HepG2 (cell line): ENCODE measurements around the gene NDRG3. TPM values are rescaled to one million over a fixed set of nuclear protein-coding genes. Genes with fewer than 3 reads are reported as not detected.

Experiments used
- CBX2 ChIP-seq, 2 experiments: fragments of 200-600 bp in 1 of 2; sonication (generic); formaldehyde crosslinking in 1 of 2; IDR thresholded peaks; 2 replicates each; pipeline versions ENCODE4 v1.7.0 to v1.8.1; 2018 to 2022; ENCODE audit warnings: low read depth in 2 of 2, low read length in 1 of 2, mild to moderate bottlenecking in 1 of 2, missing genetic modification reagents in 1 of 2
- ELF1 ChIP-seq: sonication (generic); formaldehyde crosslinking; IDR thresholded peaks from 2 replicates; pipeline ENCODE4 v1.4.0; 2020; ENCODE audit warnings: missing genetic modification reagents
- MAF1 ChIP-seq: sonication (generic); formaldehyde crosslinking; IDR thresholded peaks from 2 replicates; pipeline ENCODE4 v1.5.0; 2020; ENCODE audit warnings: missing genetic modification reagents, borderline replicate concordance
- MED8 ChIP-seq: sonication (generic); formaldehyde crosslinking; IDR thresholded peaks from 2 replicates; pipeline ENCODE4 v1.8.1; 2023; ENCODE audit warnings: mild to moderate bottlenecking, missing genetic modification reagents; ENCODE audit not compliant: insufficient replicate concordance
- NFE2L1 ChIP-seq: sonication (generic); formaldehyde crosslinking; IDR thresholded peaks from 2 replicates; pipeline ENCODE4 v1.4.0; 2020; ENCODE audit warnings: missing genetic modification reagents, mild to moderate bottlenecking, borderline replicate concordance
- PAF1 ChIP-seq: IDR thresholded peaks from 2 replicates; pipeline ENCODE4 v1.6.1; 2016; ENCODE audit warnings: missing genetic modification reagents, missing compliant biosample characterization
- PLRG1 ChIP-seq: fragments of 450-650 bp; conservative IDR thresholded peaks from 2 replicates; pipeline ENCODE4 v1.6.1; 2016
- TBP ChIP-seq: sonication (generic); formaldehyde crosslinking; IDR thresholded peaks from 2 replicates; pipeline ENCODE4 v1.5.0; 2020; ENCODE audit warnings: missing genetic modification reagents
- ZC3H4 ChIP-seq: sonication (generic); formaldehyde crosslinking; IDR thresholded peaks from 2 replicates; pipeline ENCODE4 v1.4.0; 2020; ENCODE audit warnings: missing genetic modification reagents, borderline replicate concordance
- ZNF124 ChIP-seq: sonication (generic); formaldehyde crosslinking; IDR thresholded peaks from 2 replicates; pipeline ENCODE4 v1.4.0; 2020; ENCODE audit warnings: missing genetic modification reagents
- ZNF335 ChIP-seq: sonication (generic); formaldehyde crosslinking; IDR thresholded peaks from 2 replicates; pipeline ENCODE4 v1.4.0; 2020; ENCODE audit warnings: missing genetic modification reagents
- ZNF383 ChIP-seq: sonication (generic); formaldehyde crosslinking; IDR thresholded peaks from 2 replicates; pipeline ENCODE4 v1.4.0; 2020; ENCODE audit warnings: missing genetic modification reagents, mild to moderate bottlenecking, borderline replicate concordance
- ZNF44 ChIP-seq: sonication (generic); formaldehyde crosslinking; IDR thresholded peaks from 2 replicates; pipeline ENCODE4 v1.5.1; 2020; ENCODE audit warnings: mild to moderate bottlenecking, missing genetic modification reagents
- ZNF607 ChIP-seq: sonication (generic); formaldehyde crosslinking; IDR thresholded peaks from 2 replicates; pipeline ENCODE4 v1.5.1; 2020; ENCODE audit warnings: missing genetic modification reagents, mild to moderate bottlenecking, borderline replicate concordance
- polyA plus RNA-seq, 8 experiments: library from polyadenylated mRNA; depleted of rRNA in 3 of 8; stranded (reverse) in 7 of 8; unstranded in 1 of 8; fragments of >200 nt; fragmentation: Illumina TruSeq in 4 of 8; extraction: Trizol in 4 of 8; gene quantifications; 2 replicates each; pipeline versions ENCODE4 v1.2.1 to v1.2.3, GENCODE V29; 2011 to 2016; ENCODE audit warnings: low read depth in 4 of 8, missing spikeins in 1 of 8, mixed read lengths in 1 of 8; ENCODE audit not compliant: insufficient read depth in 1 of 8
- total RNA-seq, 5 experiments: library from RNA; depleted of rRNA; stranded (reverse); fragments of >200 nt; fragmentation: Illumina TruSeq; extraction: Trizol; gene quantifications; 2 replicates each; pipeline ENCODE4 v1.2.3, GENCODE V29; 2016; ENCODE audit warnings: low read depth in 1 of 5
- TF ChIP-seq, protein P1 (sequence below): sonication (generic); formaldehyde crosslinking; IDR thresholded peaks from 2 replicates; pipeline ENCODE4 v1.5.0; 2020; ENCODE audit warnings: missing genetic modification reagents, mild to moderate bottlenecking, borderline replicate concordance
- TF ChIP-seq, protein P2 (sequence below): sonication (generic); formaldehyde crosslinking; IDR thresholded peaks from 2 replicates; pipeline ENCODE4 v1.8.0; 2022; ENCODE audit warnings: mild to moderate bottlenecking, missing genetic modification reagents, moderate library complexity
- TF ChIP-seq, protein P3 (sequence below): sonication (generic); formaldehyde crosslinking; IDR thresholded peaks from 2 replicates; pipeline ENCODE4 v1.8.1; 2023; ENCODE audit warnings: missing genetic modification reagents, mild to moderate bottlenecking, borderline replicate concordance
- TF ChIP-seq, protein P4 (sequence below): sonication (generic); formaldehyde crosslinking; IDR thresholded peaks from 2 replicates; pipeline ENCODE4 v1.4.0; 2020; ENCODE audit warnings: missing genetic modification reagents, mild to moderate bottlenecking, borderline replicate concordance
- TF ChIP-seq, protein P5 (sequence below): sonication (generic); formaldehyde crosslinking; IDR thresholded peaks from 2 replicates; pipeline ENCODE4 v1.8.0; 2022; ENCODE audit warnings: mild to moderate bottlenecking, missing genetic modification reagents
- TF ChIP-seq, protein P6 (sequence below): sonication (generic); formaldehyde crosslinking; IDR thresholded peaks from 2 replicates; pipeline ENCODE4 v1.4.0; 2020; ENCODE audit warnings: missing genetic modification reagents

Gene NDRG3
- total and polyA plus RNA-seq, 2 of the 13 experiments (the other 11 are each of a cell fraction or from before 2014, with no cell fraction given): 36.0 to 40.5 TPM

DNA sequence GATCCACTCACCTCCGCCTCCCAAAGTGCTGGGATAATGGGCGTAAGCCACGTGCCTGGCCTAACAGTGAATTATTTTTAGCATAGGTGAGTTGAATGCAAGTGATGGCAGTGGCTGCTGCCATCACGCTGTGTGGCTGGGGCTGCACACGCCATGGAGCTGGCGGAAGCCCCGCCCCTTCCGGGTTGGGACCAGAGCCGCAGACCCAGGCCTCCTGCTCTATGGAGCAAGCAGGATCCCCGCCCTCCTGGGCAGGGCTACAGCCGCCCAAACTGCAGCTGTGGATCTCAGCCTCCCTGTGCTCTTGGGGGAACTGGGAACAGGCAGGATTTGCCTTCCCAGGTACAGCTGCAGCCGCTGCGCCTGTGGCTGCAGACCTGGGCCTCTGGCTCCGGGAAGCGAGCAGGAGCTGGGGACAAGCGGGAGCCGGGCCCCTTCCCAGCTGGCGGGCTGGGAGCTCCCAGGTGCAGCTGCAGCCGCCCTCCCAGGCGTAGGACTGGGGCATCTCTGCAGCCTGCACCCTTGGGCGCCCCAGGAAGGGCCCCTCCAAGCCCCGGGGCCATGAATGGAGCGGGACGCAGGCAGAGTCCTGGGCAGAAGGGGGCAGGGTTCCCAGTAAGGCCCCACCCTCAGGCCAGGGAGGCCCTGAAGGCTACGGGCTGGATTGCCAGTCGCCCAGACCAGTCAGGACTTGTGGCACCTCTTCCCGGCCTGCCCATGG lies 69.0 kb downstream of the NDRG3 start (continued):
- TF ChIP-seq PLRG1: no peak
- TF ChIP-seq, protein P1, sequence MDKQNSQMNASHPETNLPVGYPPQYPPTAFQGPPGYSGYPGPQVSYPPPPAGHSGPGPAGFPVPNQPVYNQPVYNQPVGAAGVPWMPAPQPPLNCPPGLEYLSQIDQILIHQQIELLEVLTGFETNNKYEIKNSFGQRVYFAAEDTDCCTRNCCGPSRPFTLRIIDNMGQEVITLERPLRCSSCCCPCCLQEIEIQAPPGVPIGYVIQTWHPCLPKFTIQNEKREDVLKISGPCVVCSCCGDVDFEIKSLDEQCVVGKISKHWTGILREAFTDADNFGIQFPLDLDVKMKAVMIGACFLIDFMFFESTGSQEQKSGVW: no peak
- no peak for TF ChIP-seq PAF1 (CRISPR knock-in tag)
- TF ChIP-seq ELF1: peak; percentile 70
- TF ChIP-seq, protein P2, sequence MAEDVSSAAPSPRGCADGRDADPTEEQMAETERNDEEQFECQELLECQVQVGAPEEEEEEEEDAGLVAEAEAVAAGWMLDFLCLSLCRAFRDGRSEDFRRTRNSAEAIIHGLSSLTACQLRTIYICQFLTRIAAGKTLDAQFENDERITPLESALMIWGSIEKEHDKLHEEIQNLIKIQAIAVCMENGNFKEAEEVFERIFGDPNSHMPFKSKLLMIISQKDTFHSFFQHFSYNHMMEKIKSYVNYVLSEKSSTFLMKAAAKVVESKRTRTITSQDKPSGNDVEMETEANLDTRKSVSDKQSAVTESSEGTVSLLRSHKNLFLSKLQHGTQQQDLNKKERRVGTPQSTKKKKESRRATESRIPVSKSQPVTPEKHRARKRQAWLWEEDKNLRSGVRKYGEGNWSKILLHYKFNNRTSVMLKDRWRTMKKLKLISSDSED (CRISPR knock-in tag): no peak
- TF ChIP-seq TBP (CRISPR knock-in tag): no peak
- TF ChIP-seq CBX2 (IDR thresholded peaks at IDR 0.05; ENCODE audit: low read depth, low read length): no peak
- no peak for TF ChIP-seq CBX2 (CRISPR knock-in tag; IDR thresholded peaks at IDR 0.05; ENCODE audit: low read depth)
- no peak for TF ChIP-seq ZNF607 (CRISPR knock-in tag)
- TF ChIP-seq ZNF124 (CRISPR knock-in tag): no peak
- no peak for TF ChIP-seq MAF1 (CRISPR knock-in tag)
- no peak for TF ChIP-seq NFE2L1
- 0 out of 2 replicates have a peak, but pooled peaks have one; percentile 63 for TF ChIP-seq ZC3H4
- no peak for TF ChIP-seq MED8 (CRISPR knock-in tag)
- TF ChIP-seq ZNF335 (CRISPR knock-in tag): peak; percentile 98
- TF ChIP-seq ZNF44 (CRISPR knock-in tag): no peak
- TF ChIP-seq, protein P3, sequence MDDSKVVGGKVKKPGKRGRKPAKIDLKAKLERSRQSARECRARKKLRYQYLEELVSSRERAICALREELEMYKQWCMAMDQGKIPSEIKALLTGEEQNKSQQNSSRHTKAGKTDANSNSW (CRISPR knock-in tag): 0 out of 2 replicates have a peak, but pooled peaks have one; percentile 20
- TF ChIP-seq ZNF383 (CRISPR knock-in tag): no peak
- TF ChIP-seq, protein P4, sequence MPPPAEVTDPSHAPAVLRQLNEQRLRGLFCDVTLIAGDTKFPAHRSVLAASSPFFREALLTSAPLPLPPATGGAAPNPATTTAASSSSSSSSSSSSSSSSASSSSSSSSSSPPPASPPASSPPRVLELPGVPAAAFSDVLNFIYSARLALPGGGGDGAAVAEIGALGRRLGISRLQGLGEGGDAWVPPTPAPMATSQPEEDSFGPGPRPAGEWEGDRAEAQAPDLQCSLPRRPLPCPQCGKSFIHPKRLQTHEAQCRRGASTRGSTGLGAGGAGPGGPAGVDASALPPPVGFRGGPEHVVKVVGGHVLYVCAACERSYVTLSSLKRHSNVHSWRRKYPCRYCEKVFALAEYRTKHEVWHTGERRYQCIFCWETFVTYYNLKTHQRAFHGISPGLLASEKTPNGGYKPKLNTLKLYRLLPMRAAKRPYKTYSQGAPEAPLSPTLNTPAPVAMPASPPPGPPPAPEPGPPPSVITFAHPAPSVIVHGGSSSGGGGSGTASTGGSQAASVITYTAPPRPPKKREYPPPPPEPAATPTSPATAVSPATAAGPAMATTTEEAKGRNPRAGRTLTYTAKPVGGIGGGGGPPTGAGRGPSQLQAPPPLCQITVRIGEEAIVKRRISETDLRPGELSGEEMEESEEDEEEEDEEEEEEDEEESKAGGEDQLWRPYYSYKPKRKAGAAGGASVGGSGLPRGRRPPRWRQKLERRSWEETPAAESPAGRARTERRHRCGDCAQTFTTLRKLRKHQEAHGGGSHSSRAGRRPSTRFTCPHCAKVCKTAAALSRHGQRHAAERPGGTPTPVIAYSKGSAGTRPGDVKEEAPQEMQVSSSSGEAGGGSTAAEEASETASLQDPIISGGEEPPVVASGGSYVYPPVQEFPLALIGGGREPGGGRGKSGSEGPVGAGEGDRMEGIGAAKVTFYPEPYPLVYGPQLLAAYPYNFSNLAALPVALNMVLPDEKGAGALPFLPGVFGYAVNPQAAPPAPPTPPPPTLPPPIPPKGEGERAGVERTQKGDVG (CRISPR knock-in tag): peak; percentile 70; the same call in 1 of the 2 replicates
- TF ChIP-seq, protein P5, sequence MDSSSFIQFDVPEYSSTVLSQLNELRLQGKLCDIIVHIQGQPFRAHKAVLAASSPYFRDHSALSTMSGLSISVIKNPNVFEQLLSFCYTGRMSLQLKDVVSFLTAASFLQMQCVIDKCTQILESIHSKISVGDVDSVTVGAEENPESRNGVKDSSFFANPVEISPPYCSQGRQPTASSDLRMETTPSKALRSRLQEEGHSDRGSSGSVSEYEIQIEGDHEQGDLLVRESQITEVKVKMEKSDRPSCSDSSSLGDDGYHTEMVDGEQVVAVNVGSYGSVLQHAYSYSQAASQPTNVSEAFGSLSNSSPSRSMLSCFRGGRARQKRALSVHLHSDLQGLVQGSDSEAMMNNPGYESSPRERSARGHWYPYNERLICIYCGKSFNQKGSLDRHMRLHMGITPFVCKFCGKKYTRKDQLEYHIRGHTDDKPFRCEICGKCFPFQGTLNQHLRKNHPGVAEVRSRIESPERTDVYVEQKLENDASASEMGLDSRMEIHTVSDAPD (CRISPR knock-in tag): no peak
- TF ChIP-seq, protein P6, sequence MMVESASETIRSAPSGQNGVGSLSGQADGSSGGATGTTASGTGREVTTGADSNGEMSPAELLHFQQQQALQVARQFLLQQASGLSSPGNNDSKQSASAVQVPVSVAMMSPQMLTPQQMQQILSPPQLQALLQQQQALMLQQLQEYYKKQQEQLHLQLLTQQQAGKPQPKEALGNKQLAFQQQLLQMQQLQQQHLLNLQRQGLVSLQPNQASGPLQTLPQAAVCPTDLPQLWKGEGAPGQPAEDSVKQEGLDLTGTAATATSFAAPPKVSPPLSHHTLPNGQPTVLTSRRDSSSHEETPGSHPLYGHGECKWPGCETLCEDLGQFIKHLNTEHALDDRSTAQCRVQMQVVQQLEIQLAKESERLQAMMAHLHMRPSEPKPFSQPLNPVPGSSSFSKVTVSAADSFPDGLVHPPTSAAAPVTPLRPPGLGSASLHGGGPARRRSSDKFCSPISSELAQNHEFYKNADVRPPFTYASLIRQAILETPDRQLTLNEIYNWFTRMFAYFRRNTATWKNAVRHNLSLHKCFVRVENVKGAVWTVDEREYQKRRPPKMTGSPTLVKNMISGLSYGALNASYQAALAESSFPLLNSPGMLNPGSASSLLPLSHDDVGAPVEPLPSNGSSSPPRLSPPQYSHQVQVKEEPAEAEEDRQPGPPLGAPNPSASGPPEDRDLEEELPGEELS: no peak
